GM10847 (cell line): ENCODE measurements around the gene MGAT4A.

ENCODE experiments used
- POLR2A ChIP-seq: IDR thresholded peaks from 2 replicates; pipeline ENCODE4 v1.6.1; 2011; ENCODE audit not compliant: insufficient read length; ENCODE audit errors: extremely low read depth

Gene MGAT4A

GRCh38 chr2:98743835-98744234 is 12.9 kb upstream of the MGAT4A start:
- no peak for TF ChIP-seq POLR2A

- TF ChIP-seq POLR2A = no peak
Measured at GRCh38 chr2:98739020-98739419, 8.1 kb upstream of the MGAT4A start.

GRCh38 chr2:98738304-98738703 is 7.4 kb upstream of the MGAT4A start:
- TF ChIP-seq POLR2A = no peak

- TF ChIP-seq POLR2A = no peak
Measured at GRCh38 chr2:98737848-98738247, 6.9 kb upstream of the MGAT4A start.

DNA sequence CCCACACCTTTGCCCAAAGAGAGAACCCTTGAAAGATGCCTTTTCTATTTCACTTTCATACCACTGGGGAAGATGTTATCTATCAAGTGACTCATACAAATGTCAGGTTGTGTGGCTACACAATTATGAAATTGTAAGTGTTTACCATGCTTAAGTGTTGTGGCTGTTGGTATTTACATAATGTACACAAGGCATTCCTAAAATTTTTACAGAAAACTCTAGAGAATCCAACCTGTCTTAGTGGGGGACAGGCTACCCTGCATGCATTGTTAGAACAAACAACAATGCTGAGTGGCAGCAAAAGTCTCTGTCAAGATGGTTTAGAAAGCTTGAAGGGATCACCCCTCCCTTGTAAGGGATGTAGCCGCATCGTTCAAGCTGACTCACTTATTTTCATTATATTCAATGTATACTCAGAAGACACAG is 5.5 kb upstream of the MGAT4A start:
- no peak for TF ChIP-seq POLR2A

DNA sequence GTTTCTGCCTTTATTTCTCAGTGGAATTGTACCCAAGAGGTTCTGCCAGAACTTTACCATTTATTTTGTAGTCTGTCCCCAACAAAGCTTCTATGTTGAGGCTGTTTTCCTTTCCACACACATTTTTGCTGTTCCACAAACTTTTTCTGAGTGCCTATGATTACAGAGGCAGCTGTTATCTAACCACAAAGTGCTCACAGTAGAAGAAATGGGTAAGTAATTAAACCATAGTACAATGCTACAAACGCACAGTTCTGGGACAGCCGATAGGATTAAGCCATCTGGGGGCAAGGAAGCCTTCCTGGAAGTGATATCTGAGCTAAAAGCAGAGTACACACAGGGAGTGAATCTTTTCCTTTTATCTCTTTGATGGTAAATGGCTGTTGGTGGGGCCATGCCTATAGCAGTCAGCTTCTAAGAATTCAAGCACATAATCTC is 3.9 kb upstream of the MGAT4A start:
- no peak for TF ChIP-seq POLR2A

GRCh38 chr2:98734162-98734561 is 3.2 kb upstream of the MGAT4A start:
- no peak for TF ChIP-seq POLR2A

DNA sequence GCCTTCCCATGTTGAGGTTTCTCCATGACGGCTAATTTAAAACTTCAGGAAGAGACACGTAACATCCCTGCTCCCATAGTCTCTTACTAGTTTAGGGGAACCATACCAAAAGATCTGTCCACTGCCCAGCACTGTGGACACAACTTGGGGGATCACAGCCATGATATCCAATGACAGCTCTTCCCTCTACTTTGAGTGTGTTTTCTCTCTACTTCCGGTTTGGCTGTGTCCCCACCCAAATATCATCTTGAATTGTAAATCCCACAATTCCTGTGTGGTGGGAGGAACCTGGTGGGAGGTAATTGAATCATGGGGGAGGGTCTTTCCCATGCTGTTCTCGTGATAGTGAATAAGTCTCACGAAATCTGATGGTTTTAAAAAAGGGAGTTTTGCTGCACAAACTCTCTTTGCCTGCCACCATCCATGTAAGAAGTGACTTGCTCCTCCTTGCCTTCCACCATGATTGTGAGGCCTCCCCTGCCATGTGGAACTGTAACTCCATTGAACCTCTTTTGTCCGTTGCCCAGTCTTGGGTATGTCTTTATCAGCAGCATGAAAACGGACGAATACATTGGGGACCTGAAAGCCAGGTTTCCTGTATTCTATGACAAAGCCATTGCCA is 1.6 kb upstream of the MGAT4A start:
- TF ChIP-seq POLR2A = no peak

GRCh38 chr2:98731894-98732349 is 990 bp upstream of the MGAT4A start:
- no peak for TF ChIP-seq POLR2A

DNA sequence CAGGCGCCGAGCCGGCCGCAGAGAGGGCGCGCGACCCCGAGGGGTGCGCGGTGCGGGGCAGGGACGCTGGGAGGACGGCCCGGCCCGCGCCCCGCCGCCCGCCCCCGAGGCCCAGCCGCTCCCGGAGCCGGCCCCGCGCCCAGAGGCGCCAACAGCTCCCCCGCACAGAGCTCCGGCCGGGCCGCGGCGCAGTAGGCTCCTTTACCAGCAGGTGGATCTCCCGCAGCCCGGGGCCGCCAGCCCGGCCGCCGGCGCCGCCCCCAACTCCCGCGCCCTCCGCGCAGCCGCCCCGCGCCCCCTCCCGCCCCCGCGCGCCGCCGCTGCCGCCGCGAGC is 258 bp downstream of the MGAT4A start:
- no peak for TF ChIP-seq POLR2A

DNA sequence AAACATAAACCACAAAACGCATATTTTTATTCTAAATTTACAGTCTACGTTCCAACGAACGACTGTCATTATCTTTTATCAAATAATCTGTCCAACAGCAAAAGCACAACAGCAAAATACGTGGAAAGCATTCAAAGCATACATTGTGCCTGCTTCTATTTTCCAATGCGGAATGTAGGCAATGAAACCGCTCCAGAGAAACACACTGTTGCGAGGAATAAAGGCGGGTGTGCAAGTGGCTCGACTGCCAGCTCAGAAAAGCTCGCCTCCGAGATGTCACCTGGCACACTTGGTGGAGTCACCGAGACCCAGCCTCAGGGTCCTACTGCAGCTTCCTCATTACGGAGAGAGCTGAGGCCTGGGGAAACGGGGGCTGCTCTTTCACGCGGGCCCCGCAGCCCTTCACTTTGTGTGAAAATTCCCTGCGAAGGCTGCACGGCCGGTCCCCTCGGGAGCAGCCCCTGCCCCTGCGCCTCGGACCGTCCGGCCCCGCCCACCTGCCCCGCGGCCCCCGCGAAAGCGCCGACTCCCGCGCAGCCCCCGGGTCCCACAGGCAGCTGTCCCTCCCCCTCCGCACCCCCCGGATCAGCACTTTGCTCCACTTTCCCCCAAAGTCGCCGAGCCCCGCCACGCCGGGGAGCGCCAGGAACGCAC is 752 bp downstream of the MGAT4A start:
- TF ChIP-seq POLR2A = no peak

DNA sequence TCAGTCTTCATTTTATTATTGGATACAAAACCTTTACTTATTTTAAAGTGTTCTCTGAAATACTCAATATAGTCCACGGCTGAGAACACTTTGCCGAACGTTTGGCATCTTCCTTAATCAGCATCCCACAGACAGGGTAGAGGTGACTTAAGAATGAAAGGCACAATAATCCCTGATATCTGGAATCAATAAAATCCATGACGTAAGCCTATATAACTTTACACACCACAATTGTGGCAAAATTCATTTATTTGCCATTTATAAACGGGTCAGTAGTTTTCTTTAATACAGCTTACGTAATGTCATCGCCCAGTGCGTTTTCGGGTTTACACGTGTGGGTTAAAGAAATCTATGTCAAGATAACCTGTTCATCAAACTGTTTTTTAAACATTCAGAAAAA is 1.3 kb downstream of the MGAT4A start:
- TF ChIP-seq POLR2A = no peak

- no peak for TF ChIP-seq POLR2A
Measured at GRCh38 chr2:98727369-98728087, 3.4 kb downstream of the MGAT4A start.

DNA sequence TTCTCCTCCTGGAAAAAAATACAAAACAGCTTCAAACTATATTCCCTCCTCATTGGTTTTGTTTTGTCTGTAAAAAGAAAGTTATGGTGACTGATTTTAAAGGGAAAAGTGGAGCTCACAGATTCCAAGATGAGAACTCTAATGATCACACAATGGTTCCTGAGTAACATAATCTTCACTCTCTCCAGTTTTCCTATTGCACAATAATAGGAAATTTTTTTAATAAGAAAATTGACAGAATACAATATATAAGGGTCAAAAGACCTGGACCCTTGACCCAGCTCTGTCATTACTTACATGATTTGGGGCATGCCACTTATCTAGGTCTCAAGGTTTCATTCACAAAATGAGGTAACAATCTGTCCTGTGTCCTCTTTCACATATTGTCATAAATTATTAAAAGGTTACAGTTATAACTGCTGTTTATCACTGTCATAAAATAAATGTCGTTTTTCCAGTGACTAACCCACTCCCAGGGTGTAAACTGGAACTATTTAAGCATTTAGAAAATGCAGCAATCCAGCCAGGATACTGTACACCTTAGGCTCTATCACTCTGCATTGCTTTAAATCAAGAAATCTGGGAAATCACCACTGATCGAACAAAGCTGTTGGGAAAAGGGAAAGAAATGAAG is 4.1 kb downstream of the MGAT4A start:
- no peak for TF ChIP-seq POLR2A

DNA sequence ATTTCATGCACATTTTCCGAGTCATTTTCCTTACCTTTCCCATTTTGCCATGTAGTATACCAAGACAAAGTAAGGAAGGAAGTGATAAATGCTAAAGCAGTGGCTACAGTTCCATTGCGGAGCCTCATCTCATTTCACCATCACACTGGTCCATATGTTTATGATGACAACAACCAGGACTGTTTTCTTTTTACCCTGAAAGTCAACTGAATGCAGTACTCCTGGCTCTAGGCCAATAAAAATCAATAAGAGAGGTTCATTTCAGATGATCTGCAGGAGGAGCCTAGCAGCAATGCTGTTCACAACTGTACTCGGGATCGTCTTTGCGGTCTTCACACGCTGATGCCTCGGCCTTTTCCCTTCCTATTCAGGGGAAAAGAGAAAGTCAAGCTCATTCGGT is 4.7 kb downstream of the MGAT4A start:
- no peak for TF ChIP-seq POLR2A

DNA sequence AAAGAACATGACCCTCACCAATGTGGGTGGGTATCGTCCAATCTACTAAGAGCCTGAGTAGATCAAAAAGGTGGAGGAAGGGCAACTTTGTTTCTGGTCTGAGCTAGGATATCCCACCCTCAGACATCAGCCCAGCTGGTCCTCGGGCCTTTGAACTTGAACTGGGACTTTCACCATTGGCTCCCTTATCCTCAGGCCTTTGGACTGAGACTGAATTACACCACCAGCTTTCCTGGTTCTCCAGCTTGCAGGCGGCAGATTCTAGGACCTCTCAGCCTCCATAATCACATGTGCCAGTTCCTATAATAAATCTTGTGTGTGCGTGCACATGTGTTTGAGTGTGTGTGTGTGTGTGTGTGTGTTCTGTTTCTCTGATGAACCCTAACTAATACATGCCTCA is 10.6 kb downstream of the MGAT4A start:
- TF ChIP-seq POLR2A = no peak
